Stimulated activated CD4-positive, alpha-beta T cell treated with anti-CD3 and anti-CD28 coated beads, TNF-alpha, amount 100 ng/mL, for 24 hours (primary cell): ENCODE data around the gene ABCA7.
A peak's percentile ranks its signal among the peaks of the same experiment; 100 is the strongest.

Experiments
- DNase-seq, 3 experiments: peaks; one replicate each; pipeline ENCODE4 v3.0.0-alpha.2; 2020; ENCODE audit warnings: low read depth in 3 of 3

ABCA7 gene

GRCh38 chr19:1038978-1039645 is 795 bp upstream of the ABCA7 start:
- no peak for DNase-seq

GRCh38 chr19:1040476-1041271 is 767 bp downstream of the ABCA7 start:
- DNase-seq, result peak; percentile 77 to 93 (median 86)

GRCh38 chr19:1041272-1041834 is 1.4 kb downstream of the ABCA7 start:
- DNase-seq, result no peak

GRCh38 chr19:1041835-1042685 is 2.2 kb downstream of the ABCA7 start:
- DNase-seq, result no peak

GRCh38 chr19:1042689-1043511 is 3.0 kb downstream of the ABCA7 start:
- no peak for DNase-seq

GRCh38 chr19:1045247-1045603 is 5.3 kb downstream of the ABCA7 start:
- DNase-seq, result peak in 1 of 3 experiments; percentile 76

GRCh38 chr19:1046117-1046626 is 6.3 kb downstream of the ABCA7 start:
- no peak for DNase-seq

- DNase-seq, result no peak
Observed at GRCh38 chr19:1046836-1047695, 7.2 kb downstream of the ABCA7 start.

- no peak for DNase-seq
Observed at GRCh38 chr19:1047696-1048147, 7.8 kb downstream of the ABCA7 start.

- DNase-seq, result no peak
Observed at GRCh38 chr19:1049106-1049505, 9.2 kb downstream of the ABCA7 start.

GRCh38 chr19:1049800-1050199 is 9.9 kb downstream of the ABCA7 start:
- DNase-seq, result no peak

- DNase-seq, result no peak
Observed at GRCh38 chr19:1050989-1051788, 11.3 kb downstream of the ABCA7 start.

- no peak for DNase-seq
Observed at GRCh38 chr19:1051791-1052190, 11.9 kb downstream of the ABCA7 start.

GRCh38 chr19:1052349-1052975 is 12.6 kb downstream of the ABCA7 start:
- no peak for DNase-seq

GRCh38 chr19:1053176-1054101 is 13.5 kb downstream of the ABCA7 start:
- no peak for DNase-seq

GRCh38 chr19:1054102-1055027 is 14.5 kb downstream of the ABCA7 start:
- no peak for DNase-seq
